IMR-90 (cell line): ENCODE results near the gene RGS3. TPM values are rescaled to one million over a fixed set of nuclear protein-coding genes. Genes with fewer than 3 reads are reported as not detected.

Source experiments
- ATAC-seq: fragments of 200-7000 bp; cut with Tn5 transposase; 2 replicates; pipeline ENCODE4 v1.9.1; 2020; ENCODE audit warnings: low read depth, mild to moderate bottlenecking, moderate library complexity
- BruUV-seq: library from RNA; stranded (reverse); fragments of 400-500 nt; replicated peaks from 2 replicates; lab custom pipeline; 2021; lab: Mats Ljungman, UMichigan
- CTCF ChIA-PET: fragments of 300-600 bp; formaldehyde crosslinking; extraction: SDS; loops from one replicate; lab custom pipeline; 2021; ENCODE audit warnings: antibody characterized with exemption; lab: Yijun Ruan, JAX
- POLR2A ChIA-PET: fragments of 300-600 bp; sonication (Branson Sonifier 250); formaldehyde crosslinking; loops from one replicate; lab custom pipeline; 2022; ENCODE audit warnings: antibody characterized with exemption; ENCODE audit not compliant: unreplicated experiment; lab: Charles Lee
- DNase-seq: peaks from one replicate; pipeline ENCODE4 v3.0.0; 2013
- H2AFZ ChIP-seq: replicated peaks from 2 replicates; pipeline ENCODE3; 2013; ENCODE audit warnings: low read length, mild to moderate bottlenecking; ENCODE audit not compliant: poor library complexity
- H2AK5ac ChIP-seq: 2 replicates; pipeline ENCODE4 v1.6.1; 2013; ENCODE audit warnings: low read depth, low read length, inconsistent platforms
- H2AK9ac ChIP-seq: replicated peaks from 2 replicates; pipeline ENCODE3; 2013; ENCODE audit warnings: mild to moderate bottlenecking, low read depth, low read length, moderate library complexity; ENCODE audit not compliant: poor library complexity
- H2BK120ac ChIP-seq: 2 replicates; pipeline ENCODE4 v1.6.1; 2013; ENCODE audit warnings: low read depth, low read length, inconsistent platforms
- H2BK15ac ChIP-seq: 3 replicates; pipeline ENCODE4 v1.6.1; 2013; ENCODE audit warnings: low read depth, low read length, inconsistent platforms
- H2BK20ac ChIP-seq: 2 replicates; pipeline ENCODE4 v1.6.1; 2013; ENCODE audit warnings: low read depth, mild to moderate bottlenecking, inconsistent platforms, low read length, moderate library complexity
- H2BK5ac ChIP-seq: 2 replicates; pipeline ENCODE4 v1.6.1; 2013; ENCODE audit warnings: mild to moderate bottlenecking, low read depth, low read length, inconsistent platforms; ENCODE audit not compliant: poor library complexity, severe bottlenecking
- H3K14ac ChIP-seq: replicated peaks from 2 replicates; pipeline ENCODE4 v1.6.1; 2013; ENCODE audit warnings: low read depth, low read length, inconsistent platforms
- H3K18ac ChIP-seq: 2 replicates; pipeline ENCODE4 v1.6.1; 2013; ENCODE audit warnings: low read depth, low read length, control low read depth
- H3K23ac ChIP-seq: 2 replicates; pipeline ENCODE4 v1.6.1; 2013; ENCODE audit warnings: low read depth, low read length, inconsistent platforms
- H3K27ac ChIP-seq: 2 replicates; pipeline ENCODE4 v1.5.1; 2013; ENCODE audit warnings: mild to moderate bottlenecking, control low read depth, low read length; ENCODE audit not compliant: insufficient read depth
- H3K27me3 ChIP-seq: 2 replicates; pipeline ENCODE4 v1.6.1; 2013; ENCODE audit warnings: low read length; ENCODE audit not compliant: control insufficient read depth, insufficient read depth
- H3K36me3 ChIP-seq: 2 replicates; pipeline ENCODE4 v1.6.1; 2013; ENCODE audit warnings: low read length, mixed read lengths; ENCODE audit not compliant: control insufficient read depth, insufficient read depth
- H3K4ac ChIP-seq: 2 replicates; pipeline ENCODE4 v1.6.1; 2013; ENCODE audit warnings: low read depth, low read length, inconsistent platforms
- H3K4me1 ChIP-seq: 2 replicates; pipeline ENCODE4 v1.6.1; 2013; ENCODE audit warnings: low read length, mixed read lengths; ENCODE audit not compliant: control insufficient read depth, insufficient read depth
- H3K4me2 ChIP-seq: 2 replicates; pipeline ENCODE4 v1.6.1; 2013; ENCODE audit warnings: low read depth, mild to moderate bottlenecking, control low read depth, low read length, moderate library complexity
- H3K4me3 ChIP-seq: 2 replicates; pipeline ENCODE4 v1.5.1; 2013; ENCODE audit warnings: low read depth, mild to moderate bottlenecking, control low read depth, low read length, moderate library complexity; ENCODE audit not compliant: insufficient read depth
- H3K56ac ChIP-seq: 2 replicates; pipeline ENCODE4 v1.6.1; 2013; ENCODE audit warnings: low read length, inconsistent platforms; ENCODE audit not compliant: insufficient read depth; ENCODE audit errors: extremely low read depth
- H3K79me1 ChIP-seq, 2 experiments: 2 replicates each; pipeline ENCODE4 v1.6.1; 2013; ENCODE audit warnings: low read length in 2 of 2, inconsistent platforms in 1 of 2, low read depth in 1 of 2
- H3K9ac ChIP-seq: 2 replicates; pipeline ENCODE4 v1.6.1; 2013; ENCODE audit warnings: low read depth, low read length, control low read depth
- H3K9me1 ChIP-seq: 2 replicates; pipeline ENCODE4 v1.6.1; 2013; ENCODE audit warnings: low read length, inconsistent platforms; ENCODE audit not compliant: insufficient read depth
- H3K9me3 ChIP-seq: 2 replicates; pipeline ENCODE4 v1.6.1; 2013; ENCODE audit warnings: low read length; ENCODE audit not compliant: control insufficient read depth, insufficient read depth
- H4K20me1 ChIP-seq: 2 replicates; pipeline ENCODE4 v1.6.1; 2013; ENCODE audit warnings: low read length, inconsistent platforms; ENCODE audit not compliant: insufficient read depth
- H4K5ac ChIP-seq: 2 replicates; pipeline ENCODE4 v1.6.1; 2013; ENCODE audit warnings: mild to moderate bottlenecking, low read depth, low read length, control low read depth
- H4K8ac ChIP-seq, 2 experiments: 2 replicates each; pipeline ENCODE4 v1.6.1; 2013; ENCODE audit warnings: low read depth in 2 of 2, low read length in 2 of 2, control low read depth in 1 of 2, inconsistent platforms in 1 of 2
- H4K91ac ChIP-seq: 2 replicates; pipeline ENCODE4 v1.6.1; 2013; ENCODE audit warnings: low read depth, low read length, inconsistent platforms; ENCODE audit not compliant: insufficient read depth
- BHLHE40 ChIP-seq: fragments of 150-350 bp; IDR thresholded peaks from 2 replicates; pipeline ENCODE4 v1.6.1; 2016; ENCODE audit warnings: mild to moderate bottlenecking, low read depth, low read length
- CEBPB ChIP-seq: IDR thresholded peaks from 2 replicates; pipeline ENCODE4 v1.6.1; 2012; ENCODE audit warnings: low read depth, low read length, improper control_type of control experiment
- CHD1 ChIP-seq: IDR thresholded peaks from 2 replicates; pipeline ENCODE4 v1.6.1; 2012; ENCODE audit warnings: low read depth, low read length, improper control_type of control experiment
- CTCF ChIP-seq: conservative IDR thresholded peaks from 2 replicates; pipeline ENCODE4 v1.5.1; 2012; ENCODE audit warnings: mild to moderate bottlenecking, low read depth, low read length, improper control_type of control experiment
- ELK1 ChIP-seq: fragments of 150-350 bp; IDR thresholded peaks from 2 replicates; pipeline ENCODE4 v1.6.1; 2016; ENCODE audit warnings: low read depth, mild to moderate bottlenecking, low read length, moderate library complexity, borderline replicate concordance
- MAFK ChIP-seq: IDR thresholded peaks from 2 replicates; pipeline ENCODE4 v1.6.1; 2012; ENCODE audit warnings: low read depth, low read length, improper control_type of control experiment
- MXI1 ChIP-seq: IDR thresholded peaks from 2 replicates; pipeline ENCODE4 v1.6.1; 2012; ENCODE audit warnings: low read depth, mild to moderate bottlenecking, low read length, moderate library complexity, borderline replicate concordance
- POLR2A ChIP-seq: IDR thresholded peaks from 2 replicates; pipeline ENCODE4 v1.6.1; 2012; ENCODE audit warnings: mild to moderate bottlenecking, low read depth, low read length
- RAD21 ChIP-seq: IDR thresholded peaks from 2 replicates; pipeline ENCODE4 v1.6.1; 2012; ENCODE audit warnings: low read length, improper control_type of control experiment
- RCOR1 ChIP-seq: IDR thresholded peaks from 2 replicates; pipeline ENCODE4 v1.6.1; 2012; ENCODE audit warnings: mild to moderate bottlenecking, low read length, improper control_type of control experiment; ENCODE audit not compliant: insufficient replicate concordance
- RFX5 ChIP-seq: IDR thresholded peaks from 2 replicates; pipeline ENCODE4 v1.8.0; 2012; ENCODE audit warnings: low read depth, mild to moderate bottlenecking, low read length, moderate library complexity
- SMC3 ChIP-seq: fragments of 150-350 bp; IDR thresholded peaks from 2 replicates; pipeline ENCODE4 v1.6.1; 2016; ENCODE audit warnings: low read depth, mild to moderate bottlenecking, antibody characterized with exemption, low read length, moderate library complexity
- USF2 ChIP-seq: fragments of 150-350 bp; IDR thresholded peaks from 2 replicates; pipeline ENCODE4 v1.6.1; 2017; ENCODE audit warnings: mild to moderate bottlenecking, antibody characterized with exemption, low read length, low read depth
- WGBS, 2 experiments: methylation state at CpG; one replicate each; pipeline versions ENCODE4 v1.1.5 to v1.1.7; 2013; ENCODE audit warnings: missing lambda C conversion rate in 2 of 2; ENCODE audit not compliant: insufficient read length in 1 of 2; ENCODE audit errors: extremely low coverage in 2 of 2; 5-methylcytosine and 5-hydroxymethylcytosine counted together
- dilution Hi-C: fragments of 300-500 bp; cut with HindIII; formaldehyde crosslinking; loops from one replicate; pipeline ENCODE4 v1.14.3; 2018; ENCODE audit warnings: low sequenced_read_pairs; ENCODE audit not compliant: unreplicated experiment
- in situ Hi-C: fragments of 300-500 bp; cut with MboI; formaldehyde crosslinking; loops from 3 replicates; pipeline ENCODE4 v1.14.3; 2019; ENCODE audit warnings: low sequenced_read_pairs, inconsistent platforms, mixed read lengths
- intact Hi-C: fragments of 100-400 bp; cut with micrococcal nuclease; formaldehyde crosslinking; loops from 2 replicates; pipeline ENCODE4 v1.10.0; 2022
- polyA plus RNA-seq, 3 experiments: library from polyadenylated mRNA; depleted of rRNA; stranded (reverse); fragments of >200 nt; gene quantifications; 2 replicates each; pipeline ENCODE4 v1.2.3, GENCODE V29; 2012; ENCODE audit warnings: low replicate concordance in 1 of 3
- total RNA-seq: library from RNA; depleted of rRNA; stranded (reverse); fragments of >200 nt; gene quantifications from 2 replicates; pipeline ENCODE4 v1.2.3, GENCODE V29; 2012

Gene RGS3
- total and polyA plus RNA-seq, 2 of the 4 experiments (the other 2 are of a cell fraction): 51.8 to 65.6 TPM

- Histone ChIP-seq H3K4ac (no peak overlapping the region), H2BK15ac (no peak overlapping the region), H3K4me1 (peaks cover 11% of the 10 kb centered on the region), H3K27me3 (no peaks in the 10 kb centered on the region), H3K4me2 (no peak overlapping the region), H3K27ac (no peak overlapping the region), H3K14ac (no peak overlapping the region), H3K9me3 (no peaks in the 10 kb centered on the region), H3K9ac (no peak overlapping the region), H3K9me1 (peaks cover 14% of the 10 kb centered on the region), H3K36me3 (no peaks in the 10 kb centered on the region), H2BK120ac (no peak overlapping the region), H3K56ac (no peak overlapping the region), H2AFZ (no peak overlapping the region), H4K20me1 (no peaks in the 10 kb centered on the region), H4K5ac (no peak overlapping the region), H2AK9ac (no peak overlapping the region), H3K79me1 (0 out of 4 replicates have a peak, but pooled peaks cover 0 to 3% of the 10 kb centered on the region in 2 experiments), H4K91ac (no peak overlapping the region), H3K18ac (no peak overlapping the region), H2BK20ac (no peak overlapping the region), H3K4me3 (no peak overlapping the region), H2BK5ac (no peak overlapping the region), H3K23ac (no peak overlapping the region), H4K8ac (no peak overlapping the region), H2AK5ac (no peak overlapping the region)
- intact Hi-C loops (no loop called here), in situ Hi-C loops (no loop called here), dilution Hi-C loops (no loop called here)
- ChIA-PET POLR2A (no interaction called here), CTCF (no interaction called here)
- no TSS peak for BruUV-seq
- WGBS, 2 experiments: 94% methylated on average over 3 of the region's 3 CpGs; no CpG with 5 or more reads in 1 of the 2 experiments
- no peak for TF ChIP-seq RAD21
- TF ChIP-seq CEBPB: no peak
- no peak for TF ChIP-seq RFX5
- TF ChIP-seq MXI1: no peak
- TF ChIP-seq ELK1: no peak
- no peak for TF ChIP-seq POLR2A
- TF ChIP-seq RCOR1: no peak
- TF ChIP-seq CHD1: no peak
- TF ChIP-seq SMC3: no peak
- TF ChIP-seq CTCF: no peak
- TF ChIP-seq MAFK: no peak
- TF ChIP-seq BHLHE40: no peak
- TF ChIP-seq USF2: no peak
- ATAC-seq (no peak), DNase-seq (no peak)
Observed at GRCh38 chr9:113645978-113646253, 182.4 kb downstream of the RGS3 start.
